HCT116 (cell line): Measurements from ENCODE around the gene MNAT1. TPM values are rescaled to one million over a fixed set of nuclear protein-coding genes. Genes with fewer than 3 reads are reported as not detected.

Source experiments
- ATAC-seq: fragments of 200-7000 bp; cut with Tn5 transposase; 2 replicates; pipeline ENCODE4 v1.9.1; 2020; ENCODE audit warnings: mild to moderate bottlenecking, moderate library complexity
- BruUV-seq: library from RNA; stranded (reverse); fragments of 400-500 nt; replicated peaks from 2 replicates; lab custom pipeline; 2021; lab: Mats Ljungman, UMichigan
- CTCF ChIA-PET: fragments of 300-600 bp; sonication (Branson Sonifier 250); formaldehyde crosslinking; loops from one replicate; lab custom pipeline; 2021; ENCODE audit warnings: antibody characterized with exemption; lab: Charles Lee
- POLR2A ChIA-PET: fragments of 300-600, 350-600 bp; sonication (Branson Sonifier 250); formaldehyde crosslinking; loops from one replicate; lab custom pipeline; 2021; ENCODE audit warnings: antibody characterized with exemption; lab: Charles Lee
- RAD21 ChIA-PET, 2 experiments: fragments of 300-600 bp; sonication (Branson Sonifier 250); formaldehyde crosslinking; loops; one replicate each; lab custom pipeline; 2023; ENCODE audit warnings: low total read pairs in 2 of 2; ENCODE audit not compliant: uncharacterized antibody in 2 of 2, unreplicated experiment in 2 of 2, low non-redundant PET in 1 of 2; lab: Charles Lee
- DNase-seq: peaks from one replicate; pipeline ENCODE4 v3.0.0-alpha.2; 2010; ENCODE audit warnings: low read depth, low spot score
- H2AFZ ChIP-seq: fragments of 200-600 bp; shearing (Covaris generic), sonication (generic); 2 replicates; pipeline ENCODE4 v1.6.1; 2017; ENCODE audit warnings: low read depth, mixed run types, mixed read lengths, antibody characterized with exemption, low read length; ENCODE audit not compliant: poor library complexity, severe bottlenecking
- H3K27ac ChIP-seq: 2 replicates; pipeline ENCODE4 v1.5.1; 2012; ENCODE audit warnings: low read depth, low read length
- H3K27me3 ChIP-seq: fragments of 200-600 bp; sonication (generic); 2 replicates; pipeline ENCODE4 v1.6.1; 2016; ENCODE audit warnings: mixed run types, low read length, mixed read lengths; ENCODE audit not compliant: insufficient read depth
- H3K36me3 ChIP-seq, 2 experiments: fragments of 200-500 bp in 1 of 2; fragments of 200-600 bp in 1 of 2; sonication (Bioruptor generic) in 1 of 2; sonication (generic) in 1 of 2; 2 replicates each; pipeline versions ENCODE4 v1.5.1 to v1.6.1; 2014 to 2016; ENCODE audit warnings: low read length in 2 of 2, inconsistent platforms in 1 of 2, mixed read lengths in 1 of 2, mixed run types in 1 of 2; ENCODE audit not compliant: insufficient read depth in 2 of 2, control insufficient read depth in 1 of 2
- H3K4me1 ChIP-seq, 2 experiments: fragments of 200-600 bp in 1 of 2; sonication (generic) in 1 of 2; 2 replicates each; pipeline versions ENCODE4 v1.5.1 to v1.6.1; 2012 to 2017; ENCODE audit warnings: low read length in 2 of 2, inconsistent platforms in 1 of 2, mild to moderate bottlenecking in 1 of 2, mixed read lengths in 1 of 2, mixed run types in 1 of 2, moderate library complexity in 1 of 2; ENCODE audit not compliant: insufficient read depth in 2 of 2, control insufficient read depth in 1 of 2
- H3K4me2 ChIP-seq: fragments of 200-600 bp; sonication (generic); 2 replicates; pipeline ENCODE4 v1.6.1; 2017; ENCODE audit warnings: mixed run types, low read length, mixed read lengths
- H3K4me3 ChIP-seq, 2 experiments: fragments of 200-600 bp in 1 of 2; sonication (generic) in 1 of 2; replicated peaks in 1 of 2; 2 replicates each; pipeline ENCODE4 v1.5.1; 2011 to 2016; ENCODE audit warnings: low read length in 2 of 2, control low read depth in 1 of 2, low read depth in 1 of 2, mild to moderate bottlenecking in 1 of 2, mixed read lengths in 1 of 2, mixed run types in 1 of 2
- H3K79me2 ChIP-seq: fragments of 200-600 bp; sonication (generic); 2 replicates; pipeline ENCODE4 v1.6.1; 2017; ENCODE audit warnings: mild to moderate bottlenecking, mixed run types, low read length, moderate library complexity, mixed read lengths; ENCODE audit not compliant: insufficient read depth
- H3K9ac ChIP-seq: fragments of 200-600 bp; sonication (generic); 2 replicates; pipeline ENCODE4 v1.6.1; 2016; ENCODE audit warnings: low read length, mixed read lengths
- H3K9me2 ChIP-seq: fragments of 200-600 bp; sonication (generic), shearing (Covaris generic); 2 replicates; pipeline ENCODE4 v1.6.1; 2017; ENCODE audit warnings: mixed run types, mild to moderate bottlenecking, moderate library complexity; ENCODE audit not compliant: insufficient read depth
- H3K9me3 ChIP-seq, 2 experiments: fragments of 200-500 bp in 1 of 2; fragments of 200-600 bp in 1 of 2; sonication (Bioruptor generic) in 1 of 2; sonication (generic) in 1 of 2; 2 replicates each; pipeline ENCODE4 v1.6.1; 2014 to 2017; ENCODE audit warnings: low read length in 2 of 2, mixed read lengths in 2 of 2, inconsistent platforms in 1 of 2, low read depth in 1 of 2, mild to moderate bottlenecking in 1 of 2, mixed run types in 1 of 2, moderate library complexity in 1 of 2; ENCODE audit not compliant: control insufficient read depth in 1 of 2, insufficient read depth in 1 of 2
- H4K20me1 ChIP-seq: fragments of 200-600 bp; sonication (generic), shearing (Covaris generic); 2 replicates; pipeline ENCODE4 v1.6.1; 2017; ENCODE audit warnings: mixed run types, mild to moderate bottlenecking, moderate library complexity; ENCODE audit not compliant: insufficient read depth
- CEBPB ChIP-seq: IDR thresholded peaks from 2 replicates; pipeline ENCODE4 v1.6.1; 2012; ENCODE audit warnings: low read depth
- CTCF ChIP-seq, 3 experiments: fragments of 200-600 bp in 1 of 3; sonication (generic) in 1 of 3; IDR thresholded peaks in 2 of 3; conservative IDR thresholded peaks in 1 of 3; 2 replicates each; pipeline ENCODE4 v1.5.1; 2012 to 2017; ENCODE audit warnings: low read depth in 2 of 3, low read length in 2 of 3, antibody characterized with exemption in 1 of 3, borderline replicate concordance in 1 of 3, control low read depth in 1 of 3, mild to moderate bottlenecking in 1 of 3, mixed read lengths in 1 of 3, mixed run types in 1 of 3, moderate library complexity in 1 of 3; ENCODE audit not compliant: insufficient read depth in 1 of 3
- FOSL1 ChIP-seq: IDR thresholded peaks from 2 replicates; pipeline ENCODE4 v1.6.1; 2012; ENCODE audit warnings: low read depth
- MAX ChIP-seq: IDR thresholded peaks from 2 replicates; pipeline ENCODE4 v1.6.1; 2012
- POLR2AphosphoS5 ChIP-seq: IDR thresholded peaks from 2 replicates; pipeline ENCODE4 v1.6.1; 2011; ENCODE audit warnings: mild to moderate bottlenecking, low read depth, low read length, moderate library complexity
- SIN3A ChIP-seq: IDR thresholded peaks from 2 replicates; pipeline ENCODE4 v1.6.1; 2012; ENCODE audit warnings: low read depth
- SP1 ChIP-seq: IDR thresholded peaks from 2 replicates; pipeline ENCODE4 v1.6.1; 2012; ENCODE audit warnings: low read depth
- TCF7L2 ChIP-seq: IDR thresholded peaks from 2 replicates; pipeline ENCODE4 v1.7.0; 2011; ENCODE audit warnings: borderline replicate concordance, inconsistent platforms; ENCODE audit not compliant: insufficient read depth, insufficient read length; ENCODE audit errors: extremely low read depth
- ZFX ChIP-seq: fragments of 450-650 bp; IDR thresholded peaks from 2 replicates; pipeline ENCODE4 v1.6.1; 2017
- ZNF274 ChIP-seq: fragments of 200-500 bp; sonication (Bioruptor generic); IDR thresholded peaks from 2 replicates; pipeline ENCODE4 v1.6.1; 2014; ENCODE audit warnings: mild to moderate bottlenecking, low read depth, low read length, inconsistent platforms
- intact Hi-C: fragments of 100-400 bp; cut with micrococcal nuclease; formaldehyde crosslinking; loops from 2 replicates; pipeline ENCODE4 v1.10.0; 2022
- total RNA-seq: library from RNA; stranded (reverse); gene quantifications from one replicate; pipeline ENCODE4 v1.2.1, GENCODE V29; 2021; ENCODE audit not compliant: unreplicated experiment
- TF ChIP-seq, protein P1 (sequence below): IDR thresholded peaks from 2 replicates; pipeline ENCODE4 v1.6.1; 2011; ENCODE audit warnings: mild to moderate bottlenecking, low read length, moderate library complexity; ENCODE audit not compliant: insufficient replicate concordance; ENCODE audit errors: extremely low read depth
- TF ChIP-seq, protein P2 (sequence below): IDR thresholded peaks from 2 replicates; pipeline ENCODE4 v1.6.1; 2012

MNAT1 gene
- total RNA-seq, 1 experiment from 2014 or later, result 49.3 TPM

GRCh38 chr14:60722357-60723115 lies 12.0 kb upstream of the MNAT1 start (continued):
- TF ChIP-seq, protein P1, sequence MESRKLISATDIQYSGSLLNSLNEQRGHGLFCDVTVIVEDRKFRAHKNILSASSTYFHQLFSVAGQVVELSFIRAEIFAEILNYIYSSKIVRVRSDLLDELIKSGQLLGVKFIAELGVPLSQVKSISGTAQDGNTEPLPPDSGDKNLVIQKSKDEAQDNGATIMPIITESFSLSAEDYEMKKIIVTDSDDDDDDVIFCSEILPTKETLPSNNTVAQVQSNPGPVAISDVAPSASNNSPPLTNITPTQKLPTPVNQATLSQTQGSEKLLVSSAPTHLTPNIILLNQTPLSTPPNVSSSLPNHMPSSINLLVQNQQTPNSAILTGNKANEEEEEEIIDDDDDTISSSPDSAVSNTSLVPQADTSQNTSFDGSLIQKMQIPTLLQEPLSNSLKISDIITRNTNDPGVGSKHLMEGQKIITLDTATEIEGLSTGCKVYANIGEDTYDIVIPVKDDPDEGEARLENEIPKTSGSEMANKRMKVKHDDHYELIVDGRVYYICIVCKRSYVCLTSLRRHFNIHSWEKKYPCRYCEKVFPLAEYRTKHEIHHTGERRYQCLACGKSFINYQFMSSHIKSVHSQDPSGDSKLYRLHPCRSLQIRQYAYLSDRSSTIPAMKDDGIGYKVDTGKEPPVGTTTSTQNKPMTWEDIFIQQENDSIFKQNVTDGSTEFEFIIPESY, result no peak
- TF ChIP-seq ZNF274, result no peak
- peak; percentile 76 for TF ChIP-seq TCF7L2

GRCh38 chr14:60723116-60723906 lies 11.2 kb upstream of the MNAT1 start:
- Histone ChIP-seq H3K79me2 (peaks cover 48% of the 10 kb centered on the region), H3K27ac (peak overlapping the region; percentile 88), H4K20me1 (no peaks in the 10 kb centered on the region), H3K9me2 (no peaks in the 10 kb centered on the region), H3K9ac (peak overlapping the region; percentile 81), H3K27me3 (no peaks in the 10 kb centered on the region), H3K4me1 (peaks cover 17 to 18% of the 10 kb centered on the region in 2 experiments), H3K36me3 (peaks cover 16 to 19% of the 10 kb centered on the region in 2 experiments; a peak in 3 of 4 replicates), H3K9me3 (no peaks in the 10 kb centered on the region), H3K4me2 (peak overlapping the region; percentile 98), H3K4me3 (peak overlapping the region; percentile 77 to 79), H2AFZ (no peak overlapping the region)
- intact Hi-C loops, result loop anchor here (2.0 to 5.0 kb wide), 2 partner anchors 76 to 257 kb away; partner anchors contain the start of genes SIX1, SLC38A6 and TRMT5
- no peak for DNase-seq
- ChIA-PET CTCF (no interaction called here), POLR2A (interaction anchor here (0.5 to 1.4 kb wide), 2 partner anchors 9 to 23 kb away, joined by 3 to 6 read pairs; no protein-coding TSS in a partner anchor), RAD21 (interaction anchor here (0.6 to 0.7 kb wide), 3 partner anchors 30 to 474 kb away, joined by 3 to 7 read pairs (median 5); partner anchors contain the start of gene PPM1A (in 1 of the 2))
- ATAC-seq, result peak; percentile 14
- no peak for TF ChIP-seq SP1
- no peak for TF ChIP-seq FOSL1
- TF ChIP-seq CTCF (IDR thresholded peaks at IDR 0.05 in 2 of 3, conservative IDR thresholded peaks at IDR 0.05 in 1 of 3; ENCODE audit: borderline replicate concordance in 1 of 3, insufficient read depth in 1 of 3, low read depth in 2 of 3, low read length in 2 of 3), result no peak
- peak; percentile 24 for TF ChIP-seq TCF7L2
- TF ChIP-seq CEBPB, result no peak
- TF ChIP-seq, protein P2, sequence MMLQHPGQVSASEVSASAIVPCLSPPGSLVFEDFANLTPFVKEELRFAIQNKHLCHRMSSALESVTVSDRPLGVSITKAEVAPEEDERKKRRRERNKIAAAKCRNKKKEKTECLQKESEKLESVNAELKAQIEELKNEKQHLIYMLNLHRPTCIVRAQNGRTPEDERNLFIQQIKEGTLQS, result no peak
- TF ChIP-seq MAX, result peak; percentile 25; the same call in 1 of the 2 replicates
- TF ChIP-seq SIN3A, result 0 out of 2 replicates have a peak, but pooled peaks have one; percentile 2
- TF ChIP-seq ZFX, result 0 out of 2 replicates have a peak, but pooled peaks have one; percentile 26
- TF ChIP-seq POLR2AphosphoS5, result 0 out of 2 replicates have a peak, but pooled peaks have one; percentile 31
- no TSS peak for BruUV-seq
